GM18873 (cell line): ENCODE measurements around the gene RAD51B.

Experiments used
- ATAC-seq: cut with Tn5 transposase; IDR thresholded peaks from one replicate; pipeline ENCODE4 v1.9.1; 2021; ENCODE audit warnings: mild to moderate bottlenecking, moderate library complexity, moderate number of reproducible peaks; ENCODE audit not compliant: unreplicated experiment, low FRiP score

Gene RAD51B

GRCh38 chr14:68624541-68625220 is 805.1 kb downstream of the RAD51B start:
- ATAC-seq = no peak

- no peak for ATAC-seq
These were observed 805.9 kb downstream of the RAD51B start for GRCh38 chr14:68625366-68626090.

- no peak for ATAC-seq
These were observed 806.8 kb downstream of the RAD51B start for GRCh38 chr14:68626386-68626785.

GRCh38 chr14:68627050-68627867 is 807.7 kb downstream of the RAD51B start:
- no peak for ATAC-seq

GRCh38 chr14:68627868-68628604 is 808.5 kb downstream of the RAD51B start:
- no peak for ATAC-seq

GRCh38 chr14:68628605-68629310 is 809.2 kb downstream of the RAD51B start:
- ATAC-seq = no peak

- no peak for ATAC-seq
These were observed 810.5 kb downstream of the RAD51B start for GRCh38 chr14:68630081-68630571.

GRCh38 chr14:68630611-68631393 is 811.2 kb downstream of the RAD51B start:
- ATAC-seq = no peak

GRCh38 chr14:68631394-68632053 is 811.9 kb downstream of the RAD51B start:
- ATAC-seq = no peak

- no peak for ATAC-seq
These were observed 812.7 kb downstream of the RAD51B start for GRCh38 chr14:68632054-68632895.

GRCh38 chr14:68633131-68633991 is 813.8 kb downstream of the RAD51B start:
- ATAC-seq = no peak

- ATAC-seq = no peak
These were observed 814.8 kb downstream of the RAD51B start for GRCh38 chr14:68634332-68634731.

GRCh38 chr14:68634874-68635595 is 815.5 kb downstream of the RAD51B start:
- ATAC-seq = no peak

- no peak for ATAC-seq
These were observed 817.0 kb downstream of the RAD51B start for GRCh38 chr14:68636597-68636996.

- no peak for ATAC-seq
These were observed 817.8 kb downstream of the RAD51B start for GRCh38 chr14:68637106-68638021.
